Activated CD4-positive, alpha-beta T cell treated with anti-CD3 and anti-CD28 coated beads, Interleukin-2, amount 50 U/mL, for 48 hours (primary cell): ENCODE results near the gene MICALL1.
"Not testable (repeated sequence)": the region's sequence is repeated elsewhere in the genome, so short reads cannot be mapped to it uniquely, and the experiment has no call there.

Source experiments
- DNase-seq, 2 experiments: peaks; one replicate each; pipeline ENCODE4 v3.0.0-alpha.2; 2020

The MICALL1 gene

GRCh38 chr22:37959231-37959825, 53.2 kb downstream of the MICALL1 start:
- DNase-seq = no peak

GRCh38 chr22:37961062-37961461, 55.0 kb downstream of the MICALL1 start:
- no peak for DNase-seq

DNA sequence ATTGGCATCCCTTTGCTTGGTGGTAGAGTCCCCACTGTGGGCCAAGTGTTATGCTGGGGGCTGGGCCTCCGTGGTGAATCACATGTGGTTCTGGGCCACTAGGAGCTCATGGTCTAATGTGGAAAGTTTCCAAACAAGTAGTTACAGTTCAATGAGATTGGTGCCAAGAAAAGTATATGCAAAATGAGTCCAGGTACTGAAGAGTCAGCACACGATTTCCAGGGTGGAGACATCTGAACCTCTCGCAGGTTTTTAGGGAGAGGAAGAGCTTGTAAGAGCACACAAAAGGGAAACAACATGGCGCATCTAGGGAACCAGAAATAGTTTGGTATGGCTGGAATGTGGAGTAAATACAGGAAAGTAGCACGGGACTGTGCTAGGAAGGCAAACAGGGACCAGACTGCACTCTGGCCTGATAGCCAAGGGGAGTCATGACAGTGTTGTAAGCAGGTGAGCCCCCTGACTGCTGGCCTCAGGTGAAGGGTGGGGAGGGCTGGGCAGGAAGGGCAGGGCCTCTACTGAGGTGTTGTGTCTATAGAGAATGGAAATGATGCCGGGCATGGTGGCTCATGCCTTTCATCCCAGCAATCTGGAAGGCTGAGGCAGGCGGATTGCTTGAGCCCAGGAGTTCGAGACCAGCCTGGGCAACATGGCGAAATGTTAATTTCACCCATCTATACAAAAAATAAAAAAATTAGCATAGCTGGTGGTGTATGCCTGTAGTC, 60.0 kb downstream of the MICALL1 start:
- DNase-seq = no peak

DNA sequence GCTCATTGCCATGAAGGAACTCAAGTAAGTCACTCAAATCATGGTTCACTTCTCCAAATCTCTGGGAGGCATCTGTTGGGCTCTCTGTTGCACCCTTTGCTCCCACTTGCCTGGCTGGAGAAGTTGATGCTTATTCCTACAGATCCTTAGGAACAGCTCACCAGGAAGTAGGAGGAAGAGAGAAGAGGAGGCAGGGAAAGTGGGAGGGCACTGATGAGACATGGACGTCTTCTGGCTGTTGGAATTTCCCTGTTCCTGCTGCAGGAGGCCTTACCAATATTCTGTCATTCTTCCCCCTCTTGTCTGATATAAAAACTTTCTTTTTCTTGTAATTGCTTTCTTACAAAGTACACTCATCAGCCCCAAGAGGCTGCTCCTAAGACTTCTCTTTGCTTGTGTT, 61.0 kb downstream of the MICALL1 start:
- no peak for DNase-seq

- DNase-seq = no peak
Measured at GRCh38 chr22:37967637-37968451, 61.7 kb downstream of the MICALL1 start.

GRCh38 chr22:37968452-37969251, 62.6 kb downstream of the MICALL1 start:
- no peak for DNase-seq

GRCh38 chr22:37970864-37971263, 64.8 kb downstream of the MICALL1 start:
- no peak for DNase-seq

DNA sequence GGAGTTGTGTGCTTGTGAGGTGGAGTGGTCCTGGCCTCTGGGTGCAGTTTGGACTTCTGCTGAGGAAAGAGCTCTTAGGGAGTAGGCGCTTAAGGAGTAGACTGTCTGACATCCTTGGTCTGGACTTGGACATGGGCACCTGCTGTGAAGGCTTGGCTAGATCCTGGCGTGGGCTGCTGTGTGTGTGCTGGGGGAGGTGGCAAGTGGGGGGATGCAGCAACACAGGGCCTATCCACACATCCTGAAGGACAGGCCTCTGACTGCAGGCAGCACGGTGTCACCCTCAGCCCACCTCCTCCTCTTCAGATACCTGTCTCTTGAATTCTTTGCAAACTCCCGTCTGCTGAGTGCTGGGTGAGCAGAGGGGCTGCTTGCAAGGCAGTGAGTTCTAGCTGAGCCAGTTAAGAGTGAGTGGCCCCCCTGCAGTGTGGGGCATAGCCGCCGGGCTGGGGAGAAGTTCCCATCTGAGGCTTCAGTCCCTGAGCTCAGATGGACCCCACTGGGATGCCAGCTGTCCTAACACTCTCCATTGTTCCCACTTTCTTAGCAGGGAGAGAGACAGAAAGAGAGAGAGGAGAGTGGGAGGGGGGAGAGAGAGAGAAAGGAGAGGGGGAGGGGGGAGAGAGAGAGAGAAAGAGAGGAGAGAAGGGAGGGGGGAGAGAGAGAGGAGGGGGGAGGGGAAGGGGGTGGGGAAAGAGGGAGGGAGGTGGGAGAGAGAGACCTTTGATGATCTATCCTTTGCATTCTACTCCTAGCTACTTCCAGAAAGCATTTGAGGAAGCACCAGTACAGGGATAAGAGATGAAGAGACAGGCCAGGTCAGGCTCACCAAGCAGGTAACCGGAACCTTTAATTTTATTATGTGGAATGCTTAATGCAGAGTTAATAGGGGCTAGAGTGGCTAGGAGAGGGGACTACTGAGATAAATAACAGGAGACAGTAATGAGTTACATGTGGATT, 65.7 kb downstream of the MICALL1 start:
- DNase-seq = no peak

- no peak for DNase-seq
Measured at GRCh38 chr22:37972527-37972926, 66.4 kb downstream of the MICALL1 start.

DNA sequence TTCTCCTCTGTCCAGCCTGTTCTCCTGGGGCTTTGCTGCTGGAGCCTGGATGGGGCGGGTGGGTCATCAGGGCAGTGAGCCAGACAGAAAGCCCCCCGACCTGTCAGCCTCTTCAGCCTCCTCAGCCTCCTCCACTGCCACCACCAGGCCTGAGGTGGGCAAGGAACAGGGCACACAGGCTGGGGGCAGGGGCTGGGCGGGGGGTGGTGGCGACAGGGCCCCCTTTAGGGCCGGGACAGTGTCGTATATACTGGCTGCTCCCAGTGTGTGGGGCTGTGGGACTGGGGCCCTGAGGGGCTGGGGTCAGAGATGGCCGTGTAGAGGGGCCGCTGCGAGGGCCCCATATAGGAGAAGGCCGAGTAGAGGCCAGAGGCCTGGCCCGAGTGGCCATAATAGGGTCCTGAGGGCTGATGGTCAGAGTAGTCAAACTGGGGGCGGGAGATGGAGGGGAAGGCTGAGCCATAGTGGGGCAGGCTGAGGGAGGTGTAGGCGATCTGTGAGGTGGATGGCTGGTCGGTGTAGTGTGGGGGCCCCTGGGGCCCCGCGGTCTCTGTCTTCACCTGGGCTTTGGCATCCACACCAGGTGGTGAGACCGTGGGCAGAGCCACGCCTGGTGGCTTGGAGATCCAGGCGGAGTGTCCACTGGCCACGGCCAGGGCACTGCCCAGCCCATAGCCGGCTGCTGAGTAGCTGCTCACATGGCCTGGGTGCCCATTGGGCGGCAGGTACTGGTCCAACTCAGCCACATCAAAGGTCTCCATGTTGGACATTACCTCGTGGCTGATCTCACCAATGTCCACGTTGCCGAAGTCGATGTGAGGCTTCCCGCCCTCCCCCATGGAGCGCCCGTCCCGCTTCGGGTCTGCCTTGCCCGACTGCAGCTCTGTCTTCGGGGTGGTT, 67.4 kb downstream of the MICALL1 start:
- DNase-seq = no peak

DNA sequence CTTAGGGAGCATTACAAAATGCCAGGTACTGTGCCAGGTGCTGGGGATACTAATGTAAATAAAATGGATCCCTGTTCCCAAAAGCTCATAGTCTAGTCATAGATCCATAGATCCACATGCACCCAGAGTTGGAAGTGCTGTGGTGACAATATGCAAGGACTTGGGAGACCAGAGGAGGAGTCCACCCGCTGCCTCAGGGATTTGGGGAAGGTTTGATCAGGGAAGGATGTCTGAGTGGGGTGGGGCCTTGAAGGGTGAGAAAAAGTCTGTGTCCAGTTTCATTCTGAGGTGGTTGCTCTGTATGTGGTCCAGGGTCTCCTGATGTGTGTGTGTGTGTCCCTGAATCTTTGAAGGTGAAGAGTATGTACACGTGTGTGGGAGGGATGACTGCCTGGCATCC, 69.1 kb downstream of the MICALL1 start:
- DNase-seq = no peak

- not testable (repeated sequence) for DNase-seq
Measured at GRCh38 chr22:37976022-37976421, 69.9 kb downstream of the MICALL1 start.

- DNase-seq = no peak
Measured at GRCh38 chr22:37976547-37976946, 70.5 kb downstream of the MICALL1 start.

DNA sequence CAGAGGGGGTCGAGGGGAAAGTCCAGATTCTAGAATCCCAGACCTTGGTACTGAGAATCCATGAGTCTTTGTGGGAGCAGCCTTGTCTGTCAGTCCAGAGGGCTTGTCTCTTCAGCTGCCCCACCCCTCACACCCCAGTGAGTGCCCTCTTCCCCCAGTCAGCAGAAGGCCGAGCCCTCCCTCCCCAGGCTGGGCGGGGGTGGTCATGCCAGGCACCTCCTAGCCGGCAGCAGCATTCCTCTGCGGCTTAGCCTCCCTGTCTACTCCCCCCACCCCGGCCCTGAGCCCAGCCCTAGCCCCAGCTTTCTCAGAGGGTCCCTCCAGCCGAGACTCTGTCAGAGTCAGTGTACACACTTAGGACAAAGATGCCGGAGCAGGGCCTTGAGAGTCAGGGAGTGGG, 73.7 kb downstream of the MICALL1 start:
- DNase-seq = no peak

DNA sequence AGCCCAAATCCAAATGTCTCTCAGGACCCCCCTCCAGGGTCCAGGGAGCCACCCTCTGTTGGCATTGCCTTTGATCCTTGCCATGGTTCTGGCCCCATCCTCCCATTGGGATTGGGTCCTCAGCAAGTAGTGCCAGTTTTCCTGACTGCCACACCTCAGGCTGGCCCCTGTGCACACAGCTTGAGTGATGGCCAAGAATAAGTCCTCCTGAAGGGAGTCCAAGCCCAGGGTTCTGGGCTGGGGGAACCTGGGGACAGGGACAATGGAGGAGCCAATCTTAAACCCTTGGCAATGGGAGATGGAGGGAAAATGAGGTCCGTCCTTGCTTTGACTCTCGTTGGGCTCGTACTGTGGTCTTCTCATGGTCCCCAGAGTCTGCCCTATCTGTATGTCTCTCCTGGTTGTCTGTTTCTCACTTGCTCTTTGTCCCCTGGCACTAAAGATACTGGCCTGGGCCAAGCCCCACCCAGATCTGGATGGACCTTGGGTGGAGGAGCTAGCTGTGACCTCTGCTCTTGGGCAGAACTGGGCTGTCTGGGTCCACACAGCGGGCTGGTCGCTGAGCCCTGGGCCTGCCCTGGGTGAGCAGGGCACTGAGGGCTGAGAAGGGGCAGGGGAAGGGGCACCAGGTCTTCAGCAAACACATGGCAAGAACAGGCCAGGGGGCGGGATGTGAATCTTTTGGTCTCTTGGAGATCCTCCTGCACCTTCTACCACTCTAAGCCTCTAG, 75.3 kb downstream of the MICALL1 start:
- DNase-seq = no peak

DNA sequence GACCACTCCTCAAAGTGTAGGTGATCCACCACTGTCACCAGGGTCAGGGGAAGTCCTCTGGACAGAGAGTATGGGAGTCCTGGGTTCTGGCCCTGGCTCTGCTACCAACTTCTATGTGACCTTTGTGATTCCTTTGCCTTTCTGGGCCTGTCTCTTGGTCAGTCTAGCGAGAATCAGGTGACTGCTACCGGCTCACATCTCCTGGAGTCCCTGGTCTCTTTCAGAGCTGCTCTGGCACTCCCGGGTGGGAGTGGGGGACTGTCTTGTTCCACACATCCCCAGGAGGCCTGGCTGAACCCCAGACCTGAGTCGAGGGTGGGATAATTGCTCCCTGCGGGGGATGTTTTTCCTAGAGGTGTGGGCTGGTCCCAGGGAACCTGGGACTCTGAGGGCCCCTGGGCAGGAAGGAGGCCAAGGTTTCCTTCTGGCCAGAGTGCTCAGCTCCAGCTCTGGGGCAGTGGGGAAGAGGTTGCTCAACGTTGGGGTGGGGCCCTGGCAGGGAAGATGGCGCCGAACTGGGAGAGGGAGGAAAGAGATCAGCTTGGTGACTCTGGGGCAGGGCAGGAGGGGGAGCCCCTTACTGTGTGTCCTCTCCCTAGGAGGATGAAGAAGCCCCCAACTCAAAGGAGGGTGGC, 76.2 kb downstream of the MICALL1 start:
- no peak for DNase-seq

DNA sequence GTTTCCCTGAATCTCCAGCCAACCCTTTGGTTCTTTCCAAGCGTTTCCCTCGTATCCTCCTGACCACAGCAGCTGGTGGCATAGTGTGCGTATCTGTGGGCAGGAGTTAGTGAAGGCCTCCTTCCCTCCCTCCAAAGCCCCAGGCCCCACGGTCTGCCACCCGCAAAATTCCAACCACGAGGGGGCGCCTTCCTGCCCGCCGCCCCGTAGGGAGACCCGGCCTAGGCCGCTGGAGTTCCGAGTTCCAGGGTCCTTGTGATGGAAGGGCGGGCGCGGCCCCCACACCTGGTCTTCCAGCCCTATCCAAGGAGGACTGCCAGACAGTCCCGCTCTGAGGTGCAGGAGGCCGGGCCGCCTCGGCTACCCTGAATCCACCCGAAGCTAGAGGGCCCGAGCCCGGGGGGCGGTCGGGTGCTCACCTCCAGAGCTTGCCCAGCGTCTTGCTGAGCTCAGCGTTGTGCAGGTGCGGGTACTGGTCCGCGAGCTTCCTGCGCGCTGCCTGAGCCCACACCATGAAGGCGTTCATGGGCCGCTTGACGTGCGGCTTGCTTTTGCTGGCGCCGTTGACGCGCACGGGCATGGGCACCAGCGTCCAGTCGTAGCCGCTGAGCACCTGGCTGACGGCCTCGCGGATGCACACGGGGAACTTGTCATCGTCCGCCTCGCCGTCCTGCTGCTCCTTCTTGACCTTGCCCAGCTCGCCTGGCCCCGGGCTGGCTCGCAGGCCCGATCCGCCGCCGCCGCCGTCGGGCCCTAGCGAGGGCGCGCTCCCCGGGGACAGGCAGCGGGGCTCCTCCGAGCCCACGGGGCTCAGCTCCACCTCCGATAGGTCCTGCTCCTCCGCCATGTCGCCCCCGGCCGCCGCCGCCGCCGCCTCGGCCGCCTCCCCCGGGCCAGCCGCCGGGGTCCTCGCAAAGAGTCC, 77.1 kb downstream of the MICALL1 start:
- no peak for DNase-seq
